Body of pancreas (tissue), 4 donors: ENCODE data around the gene SKIL.

Experiments used
- CTCF ChIP-seq, 7 experiments: fragments of 450-650 bp in 4 of 7; fragments of 200-600 bp in 3 of 7; sonication (generic) in 3 of 7; IDR thresholded peaks; one replicate each; pipeline ENCODE4 v1.5.1; 2016 to 2019; ENCODE audit warnings: antibody characterized with exemption in 7 of 7
- POLR2A ChIP-seq, 3 donors: fragments of 450-650 bp; IDR thresholded peaks; one replicate each; pipeline ENCODE4 v1.6.1; 2016; ENCODE audit warnings: antibody characterized with exemption in 3 of 3, mild to moderate bottlenecking in 2 of 3

- TF ChIP-seq POLR2A (IDR thresholded peaks at IDR 0.05) = no peak
- TF ChIP-seq CTCF (IDR thresholded peaks at IDR 0.05) = no peak
Measured at GRCh38 chr3:170429050-170429449, 71.5 kb downstream of the SKIL start.
